H9 (cell line): Measurements from ENCODE around the gene SCD. TPM values are rescaled to one million over a fixed set of nuclear protein-coding genes. Genes with fewer than 3 reads are reported as not detected.

ENCODE experiments used
- DNase-seq: peaks from one replicate; pipeline ENCODE4 v3.0.0-alpha.2; 2017
- H2AFZ ChIP-seq: one replicate; pipeline ENCODE4 v1.6.1; 2013; ENCODE audit warnings: mild to moderate bottlenecking, low read length, control low read depth, moderate library complexity
- H2AK5ac ChIP-seq: 2 replicates; pipeline ENCODE4 v1.6.1; 2013; ENCODE audit warnings: low read length, control low read depth, mixed read lengths; ENCODE audit not compliant: insufficient read length
- H2BK120ac ChIP-seq: one replicate; pipeline ENCODE4 v1.6.1; 2013; ENCODE audit warnings: low read depth, mild to moderate bottlenecking, low read length, control low read depth, inconsistent platforms; ENCODE audit not compliant: poor library complexity, severe bottlenecking
- H2BK12ac ChIP-seq: 2 replicates; pipeline ENCODE4 v1.6.1; 2013; ENCODE audit warnings: low read length, control low read depth, mixed read lengths, low read depth; ENCODE audit not compliant: insufficient read length
- H2BK15ac ChIP-seq: 2 replicates; pipeline ENCODE4 v1.6.1; 2013; ENCODE audit warnings: low read depth, low read length, control low read depth
- H2BK20ac ChIP-seq: one replicate; pipeline ENCODE4 v1.6.1; 2013; ENCODE audit warnings: low read depth, mild to moderate bottlenecking, low read length, control low read depth, inconsistent platforms; ENCODE audit not compliant: poor library complexity, severe bottlenecking
- H2BK5ac ChIP-seq: 2 replicates; pipeline ENCODE4 v1.6.1; 2013; ENCODE audit warnings: low read length, control low read depth, mixed read lengths; ENCODE audit not compliant: insufficient read length
- H3K14ac ChIP-seq: 2 replicates; pipeline ENCODE4 v1.6.1; 2013; ENCODE audit warnings: low read length, control low read depth; ENCODE audit not compliant: insufficient read depth
- H3K18ac ChIP-seq: 2 replicates; pipeline ENCODE4 v1.6.1; 2013; ENCODE audit warnings: low read depth, mild to moderate bottlenecking, mixed read lengths, low read length, control low read depth; ENCODE audit not compliant: insufficient read length
- H3K23ac ChIP-seq: 2 replicates; pipeline ENCODE4 v1.6.1; 2013; ENCODE audit warnings: low read length, control low read depth, mixed read lengths, low read depth; ENCODE audit not compliant: insufficient read length
- H3K23me2 ChIP-seq: 2 replicates; pipeline ENCODE4 v1.6.1; 2013; ENCODE audit warnings: low read depth, mild to moderate bottlenecking, mixed read lengths, low read length, control low read depth; ENCODE audit not compliant: insufficient read length, poor library complexity, severe bottlenecking
- H3K27ac ChIP-seq: 2 replicates; pipeline ENCODE4 v1.5.1; 2013; ENCODE audit warnings: low read length, control low read depth, mixed read lengths, low read depth; ENCODE audit not compliant: insufficient read length
- H3K27me3 ChIP-seq: 2 replicates; pipeline ENCODE4 v1.6.1; 2013; ENCODE audit warnings: low read length, control low read depth, inconsistent platforms; ENCODE audit not compliant: insufficient read depth
- H3K4ac ChIP-seq: 2 replicates; pipeline ENCODE4 v1.6.1; 2013; ENCODE audit warnings: low read depth, mild to moderate bottlenecking, control low read depth, inconsistent platforms, low read length, moderate library complexity
- H3K4me1 ChIP-seq: 2 replicates; pipeline ENCODE4 v1.6.1; 2013; ENCODE audit warnings: low read length, control low read depth, inconsistent platforms; ENCODE audit not compliant: insufficient read depth
- H3K4me2 ChIP-seq: 2 replicates; pipeline ENCODE4 v1.6.1; 2013; ENCODE audit warnings: low read length, control low read depth, mixed read lengths; ENCODE audit not compliant: insufficient read length, insufficient read depth
- H3K56ac ChIP-seq: 2 replicates; pipeline ENCODE4 v1.6.1; 2013; ENCODE audit warnings: low read depth, mild to moderate bottlenecking, mixed read lengths, low read length, control low read depth; ENCODE audit not compliant: insufficient read length
- H3K79me1 ChIP-seq: 2 replicates; pipeline ENCODE4 v1.6.1; 2013; ENCODE audit warnings: low read depth, mild to moderate bottlenecking, moderate library complexity, low read length, control low read depth, inconsistent platforms; ENCODE audit not compliant: insufficient read depth, poor library complexity, severe bottlenecking
- H3K79me2 ChIP-seq: 2 replicates; pipeline ENCODE4 v1.6.1; 2013; ENCODE audit warnings: low read length, control low read depth, inconsistent platforms; ENCODE audit not compliant: insufficient read depth
- H3K9ac ChIP-seq: 2 replicates; pipeline ENCODE4 v1.6.1; 2013; ENCODE audit warnings: low read length, control low read depth, mixed read lengths; ENCODE audit not compliant: insufficient read length; ENCODE audit errors: extremely low read depth
- H3K9me3 ChIP-seq: one replicate; pipeline ENCODE4 v1.6.1; 2013; ENCODE audit warnings: low read depth, low read length, inconsistent platforms; ENCODE audit not compliant: control insufficient read depth
- H3T11ph ChIP-seq: one replicate; pipeline ENCODE4 v1.6.1; 2013; ENCODE audit warnings: mild to moderate bottlenecking, low read length, control low read depth, inconsistent platforms
- H4K20me1 ChIP-seq: one replicate; pipeline ENCODE4 v1.6.1; 2013; ENCODE audit not compliant: control insufficient read depth, insufficient read length, insufficient read depth
- H4K5ac ChIP-seq: 2 replicates; pipeline ENCODE4 v1.6.1; 2013; ENCODE audit warnings: low read depth, mild to moderate bottlenecking, mixed read lengths, low read length, control low read depth; ENCODE audit not compliant: insufficient read length
- H4K8ac ChIP-seq: replicated peaks from 2 replicates; pipeline ENCODE4 v1.6.1; 2013; ENCODE audit warnings: low read length, control low read depth, mixed read lengths, low read depth; ENCODE audit not compliant: insufficient read length
- H4K91ac ChIP-seq: 2 replicates; pipeline ENCODE4 v1.6.1; 2013; ENCODE audit warnings: low read depth, mild to moderate bottlenecking, moderate library complexity, mixed read lengths, low read length, control low read depth; ENCODE audit not compliant: insufficient read length
- H3K27ac Mint-ChIP-seq, 3 experiments: 2 replicates in 2 of 3; 3 replicates in 1 of 3; pipeline ENCODE4 v1.8.0; 2020 to 2021; ENCODE audit warnings: mixed read lengths in 3 of 3, mild to moderate bottlenecking in 1 of 3, moderate library complexity in 1 of 3
- H3K27me3 Mint-ChIP-seq: 2 replicates; pipeline ENCODE4 v1.8.0; 2021; ENCODE audit warnings: low read depth, mild to moderate bottlenecking, moderate library complexity, mixed read lengths
- H3K36me3 Mint-ChIP-seq, 3 experiments: 2 replicates in 2 of 3; 3 replicates in 1 of 3; pipeline ENCODE4 v1.8.0; 2020 to 2021; ENCODE audit warnings: low read depth in 3 of 3, mixed read lengths in 3 of 3; ENCODE audit not compliant: insufficient read depth in 1 of 3
- H3K4me1 Mint-ChIP-seq, 2 experiments: 2 replicates each; pipeline ENCODE4 v1.8.0; 2020; ENCODE audit warnings: mixed read lengths in 2 of 2
- H3K4me3 Mint-ChIP-seq, 2 experiments: 2 replicates in 1 of 2; 3 replicates in 1 of 2; pipeline ENCODE4 v1.8.0; 2020 to 2021; ENCODE audit warnings: mild to moderate bottlenecking in 2 of 2, mixed read lengths in 2 of 2, moderate library complexity in 1 of 2
- H3K9me3 Mint-ChIP-seq, 2 experiments: 2 replicates in 1 of 2; 3 replicates in 1 of 2; pipeline ENCODE4 v1.8.0; 2020; ENCODE audit warnings: mild to moderate bottlenecking in 2 of 2, mixed read lengths in 2 of 2, moderate library complexity in 1 of 2
- CTCF ChIP-seq: fragments of 200-600 bp; sonication (generic); conservative IDR thresholded peaks from 3 replicates; pipeline ENCODE4 v1.8.0; 2021; ENCODE audit warnings: antibody characterized with exemption, mild to moderate bottlenecking
- WGBS: extraction: QIAGEN DNeasy Blood & Tissue Kit; methylation state at CpG from one replicate; pipeline ENCODE4 v1.1.7; 2013; ENCODE audit warnings: missing lambda C conversion rate, low lambda C conversion rate, mixed read lengths; ENCODE audit not compliant: insufficient read length; ENCODE audit errors: extremely low coverage; 5-methylcytosine and 5-hydroxymethylcytosine counted together
- total RNA-seq: library from RNA; stranded (reverse); gene quantifications from 2 replicates; pipeline ENCODE4 v1.2.1, GENCODE V29; 2021

Gene SCD
- total RNA-seq, 1 experiment from 2014 or later: 354 TPM

- Histone ChIP-seq H3K27ac (no peak within 1 kb of the TSS), H2BK15ac (no peak within 1 kb of the TSS), H3K18ac (no peak within 1 kb of the TSS), H2AK5ac (no peak within 1 kb of the TSS), H3K4ac (no peak within 1 kb of the TSS), H3K14ac (no peak within 1 kb of the TSS; the same call in 1 of the 2 replicates), H3K56ac (no peak within 1 kb of the TSS), H2BK120ac (no peak within 1 kb of the TSS), H4K8ac (no peak within 1 kb of the TSS), H4K91ac (no peak within 1 kb of the TSS), H3K4me1 (no peaks in the 10 kb centered on the region), H3K23ac (no peak within 1 kb of the TSS), H2BK20ac (no peak within 1 kb of the TSS), H2BK12ac (no peak within 1 kb of the TSS), H3K9me3 (no peaks in the 10 kb centered on the region), H2BK5ac (no peak within 1 kb of the TSS), H3T11ph (no peak within 1 kb of the TSS), H2AFZ (no peak within 1 kb of the TSS), H4K5ac (no peak within 1 kb of the TSS), H3K23me2 (no peaks in the 10 kb centered on the region), H3K9ac (no peak within 1 kb of the TSS), H3K4me2 (no peak within 1 kb of the TSS), H3K27me3 (no peaks in the 10 kb centered on the region), H3K79me2 (no peaks in the 10 kb centered on the region), H4K20me1 (no peaks in the 10 kb centered on the region), H3K79me1 (no peaks in the 10 kb centered on the region)
- Mint-ChIP-seq H3K36me3 (no peaks in the 10 kb centered on the region), H3K9me3 (no peaks in the 10 kb centered on the region), H3K4me3 (no peak within 1 kb of the TSS; a peak in 1 of 5 replicates), H3K27ac (no peak within 1 kb of the TSS; a peak in 1 of 7 replicates), H3K4me1 (peaks cover 3 to 8% of the 10 kb centered on the region in 2 experiments; a peak in 1 of 4 replicates), H3K27me3 (peaks cover 62% of the 10 kb centered on the region)
- no peak for TF ChIP-seq CTCF
- no CpG with 5 or more reads among the region's 5 CpGs for WGBS
- no peak for DNase-seq
Observed at GRCh38 chr10:100330079-100330478, 17.0 kb upstream of the SCD start, which contains the start of gene PKD2L1. Gene PKD2L1 (minus strand): TSS chr10:100330228. CDS start chr10:100330103, 125 bp downstream.
